Stimulated activated CD4-positive, alpha-beta T cell treated with anti-CD3 and anti-CD28 coated beads, Interleukin-2, amount 100 ng/mL, for 4 hours (primary cell): ENCODE measurements around the gene PIP5KL1.

Experiments used
- DNase-seq: peaks from one replicate; pipeline ENCODE4 v3.0.0-alpha.2; 2020; ENCODE audit warnings: low read depth

The PIP5KL1 gene, protein sequence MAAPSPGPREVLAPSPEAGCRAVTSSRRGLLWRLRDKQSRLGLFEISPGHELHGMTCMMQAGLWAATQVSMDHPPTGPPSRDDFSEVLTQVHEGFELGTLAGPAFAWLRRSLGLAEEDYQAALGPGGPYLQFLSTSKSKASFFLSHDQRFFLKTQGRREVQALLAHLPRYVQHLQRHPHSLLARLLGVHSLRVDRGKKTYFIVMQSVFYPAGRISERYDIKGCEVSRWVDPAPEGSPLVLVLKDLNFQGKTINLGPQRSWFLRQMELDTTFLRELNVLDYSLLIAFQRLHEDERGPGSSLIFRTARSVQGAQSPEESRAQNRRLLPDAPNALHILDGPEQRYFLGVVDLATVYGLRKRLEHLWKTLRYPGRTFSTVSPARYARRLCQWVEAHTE

GRCh38 chr9:127930231-127931091 lies at the start of gene PIP5KL1:
Gene PIP5KL1, minus strand, starts transcription at chr9:127930777. Its CDS starts 25 bp downstream, at chr9:127930752.
- peak; percentile 41 for DNase-seq

DNA sequence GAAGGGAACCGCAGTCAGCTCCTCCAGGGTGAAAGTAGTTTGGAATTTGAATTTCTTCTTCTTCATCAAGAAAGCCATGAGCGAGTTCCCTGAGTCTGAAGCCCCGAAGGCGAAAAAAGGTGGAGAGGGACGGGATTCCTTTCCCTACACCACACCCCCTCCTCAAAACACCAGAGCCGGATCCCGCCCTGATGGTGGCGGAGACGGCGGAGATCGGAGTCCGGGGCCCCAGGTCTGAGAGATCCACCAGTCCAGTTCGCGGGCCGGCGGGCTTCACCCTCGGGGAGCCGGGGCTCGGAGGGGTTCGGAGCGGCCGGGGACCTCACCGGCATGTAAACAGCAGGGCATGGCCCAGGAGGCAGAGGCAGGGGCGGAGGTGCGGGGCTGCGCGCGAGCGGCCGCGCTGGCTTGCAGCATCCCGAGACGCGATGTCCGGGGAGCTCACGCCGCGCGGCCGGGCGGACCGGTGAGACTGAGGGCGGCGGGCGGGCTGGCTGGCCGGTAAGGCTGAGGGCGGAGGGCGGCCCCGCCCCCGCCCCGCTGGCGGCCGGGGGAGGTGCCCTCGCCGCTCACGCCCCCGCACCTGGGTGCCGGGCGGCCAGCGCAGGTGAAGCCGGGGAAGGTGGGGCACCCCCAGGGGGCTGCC lies 49.6 kb upstream of the PIP5KL1 start:
- no peak for DNase-seq

GRCh38 chr9:127979333-127980059 lies 48.9 kb upstream of the PIP5KL1 start:
- no peak for DNase-seq

- DNase-seq = no peak
Measured at GRCh38 chr9:127979015-127979332, 48.4 kb upstream of the PIP5KL1 start.

- no peak for DNase-seq
Measured at GRCh38 chr9:127977884-127978647, 47.5 kb upstream of the PIP5KL1 start.

DNA sequence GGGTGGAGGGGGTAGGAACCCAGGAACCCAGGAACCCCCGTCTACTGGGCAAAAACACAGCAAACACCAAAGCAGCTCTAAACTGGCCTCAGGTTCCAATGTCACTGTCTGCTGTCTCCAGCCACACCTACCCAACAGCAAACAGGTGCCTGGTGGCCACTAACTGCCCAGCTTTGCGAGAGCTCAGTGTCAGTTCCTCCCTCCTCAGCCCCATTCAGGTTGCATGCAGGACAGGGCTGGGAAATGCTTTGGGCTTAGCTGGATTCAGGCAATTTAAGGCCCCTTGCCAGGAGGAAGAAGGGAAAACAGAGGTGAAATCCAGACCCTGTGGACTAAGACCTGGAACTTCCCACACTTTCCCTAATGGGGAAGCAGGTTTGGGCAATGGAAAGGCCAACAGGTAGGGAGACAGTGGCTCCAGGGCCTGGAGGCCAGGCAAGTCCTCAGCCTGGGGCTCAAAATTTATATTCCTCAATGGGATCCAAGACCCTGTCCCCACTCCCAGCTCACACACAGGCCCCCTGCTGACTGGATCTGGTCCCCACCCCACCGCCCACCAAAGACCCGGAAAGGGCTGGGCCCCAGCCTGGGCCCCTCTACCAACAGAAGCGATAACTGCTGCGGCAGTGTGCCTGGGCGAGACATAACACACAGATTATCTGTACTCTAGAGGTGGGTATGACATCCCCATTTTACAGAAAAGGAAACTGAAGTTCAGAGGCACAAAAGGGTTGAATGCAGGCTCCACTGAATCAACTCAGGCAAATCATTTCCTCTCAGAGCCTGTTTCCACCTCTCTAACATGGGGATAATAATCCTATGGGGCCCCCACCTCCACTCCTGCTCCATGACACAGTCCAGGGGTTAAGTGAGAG lies 46.7 kb upstream of the PIP5KL1 start:
- DNase-seq = no peak

- no peak for DNase-seq
Measured at GRCh38 chr9:127976498-127976897, 45.9 kb upstream of the PIP5KL1 start.

- no peak for DNase-seq
Measured at GRCh38 chr9:127975376-127976315, 45.1 kb upstream of the PIP5KL1 start.

DNA sequence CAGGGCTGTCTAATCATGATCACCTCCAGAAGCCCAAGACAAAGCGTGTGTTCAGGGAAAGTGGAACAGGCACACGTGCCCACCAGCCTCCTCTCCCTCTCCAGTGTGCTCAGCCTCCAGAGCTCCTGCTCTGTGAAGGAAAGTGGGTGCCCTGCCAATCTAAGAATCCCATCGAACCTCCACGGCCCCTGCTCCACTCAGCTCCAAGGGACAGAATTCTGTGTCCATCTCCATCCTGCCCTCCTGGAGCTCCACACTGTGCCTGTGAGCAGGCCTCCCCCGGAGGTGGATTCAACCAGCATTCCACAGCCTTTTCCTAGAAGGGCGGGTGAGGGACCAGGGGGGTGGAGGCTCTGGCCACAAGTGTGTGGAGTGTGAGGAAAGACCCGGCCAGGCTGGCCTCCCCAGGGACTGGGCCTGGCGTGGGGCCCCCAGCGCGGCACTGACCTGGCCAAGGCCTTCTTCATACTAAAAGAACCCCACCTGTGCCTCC lies 44.2 kb upstream of the PIP5KL1 start:
- DNase-seq = no peak

DNA sequence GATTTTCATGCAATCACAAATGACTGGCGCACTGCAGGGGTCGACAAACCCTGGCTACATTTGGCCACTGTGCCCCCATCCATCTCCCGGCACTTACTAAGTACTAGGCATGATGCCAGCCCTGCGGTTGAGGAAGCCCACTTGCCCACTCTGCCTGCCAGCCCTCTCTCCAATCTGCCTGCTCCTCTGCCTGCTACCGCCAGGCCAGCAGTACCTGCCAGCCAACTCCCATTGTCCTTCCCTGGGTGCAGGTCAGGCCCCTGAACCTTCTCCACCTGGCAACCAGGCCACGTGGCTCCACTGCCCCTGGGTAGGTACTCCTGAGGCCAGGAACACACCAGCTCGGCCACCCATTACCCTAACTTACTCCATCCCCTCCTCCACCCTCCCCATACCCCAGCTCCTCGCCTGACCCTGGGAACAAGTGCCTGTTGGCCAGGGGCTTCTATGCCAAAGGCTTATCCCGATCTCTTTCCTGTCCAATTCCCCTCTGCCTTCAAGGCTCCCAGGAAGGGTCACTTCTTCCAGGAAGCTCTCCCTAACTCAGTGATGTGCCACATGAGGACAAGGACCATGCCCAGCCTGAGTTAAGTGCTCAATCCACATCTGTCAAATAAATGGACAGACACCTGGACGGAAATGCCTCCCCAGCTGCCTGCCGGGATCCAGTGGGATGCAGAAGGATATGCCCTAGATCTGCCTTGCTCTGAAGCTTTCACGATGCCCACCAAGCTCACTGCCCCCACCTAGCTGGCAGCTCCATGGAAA lies 43.6 kb upstream of the PIP5KL1 start:
- no peak for DNase-seq

DNA sequence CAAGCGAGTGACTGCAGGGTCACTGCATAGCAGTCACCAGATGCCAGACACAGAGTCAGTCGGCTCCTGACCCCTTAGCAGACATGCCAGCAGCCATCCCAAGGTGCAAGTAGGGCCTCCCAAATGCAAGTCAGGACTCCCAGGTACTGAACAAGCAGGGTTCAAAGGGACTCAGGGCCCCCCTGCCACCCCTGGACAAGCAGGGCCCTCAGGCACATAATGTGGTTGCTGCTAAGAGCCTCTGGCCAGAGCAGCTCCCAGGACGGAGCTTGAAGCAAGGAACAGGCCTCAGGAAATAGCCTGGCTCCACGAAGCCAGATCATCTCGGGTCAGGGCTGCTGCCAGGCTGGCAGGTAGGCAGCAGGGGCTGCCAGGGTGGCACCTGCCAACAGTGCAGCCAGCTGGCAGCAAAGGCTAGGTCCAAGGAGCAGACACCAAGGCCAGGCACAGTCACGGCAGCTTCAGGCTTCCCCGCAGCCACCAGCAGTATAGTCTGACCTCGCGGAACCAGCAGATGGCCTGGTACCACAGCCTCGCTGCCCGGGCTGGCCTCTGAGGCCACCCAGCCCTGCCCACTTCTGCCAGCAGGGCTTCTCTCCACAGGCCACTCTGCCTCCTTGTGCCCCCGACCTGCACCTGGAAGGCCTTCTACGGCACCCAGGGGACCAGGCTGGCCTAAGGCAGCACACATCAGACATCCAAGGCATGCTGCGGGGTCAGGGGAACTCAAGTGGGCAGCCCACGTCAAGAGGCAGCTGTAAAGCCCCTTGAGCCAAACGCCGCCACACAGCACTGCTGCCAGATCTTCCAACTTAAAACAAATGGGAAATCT lies 42.8 kb upstream of the PIP5KL1 start:
- DNase-seq = no peak

DNA sequence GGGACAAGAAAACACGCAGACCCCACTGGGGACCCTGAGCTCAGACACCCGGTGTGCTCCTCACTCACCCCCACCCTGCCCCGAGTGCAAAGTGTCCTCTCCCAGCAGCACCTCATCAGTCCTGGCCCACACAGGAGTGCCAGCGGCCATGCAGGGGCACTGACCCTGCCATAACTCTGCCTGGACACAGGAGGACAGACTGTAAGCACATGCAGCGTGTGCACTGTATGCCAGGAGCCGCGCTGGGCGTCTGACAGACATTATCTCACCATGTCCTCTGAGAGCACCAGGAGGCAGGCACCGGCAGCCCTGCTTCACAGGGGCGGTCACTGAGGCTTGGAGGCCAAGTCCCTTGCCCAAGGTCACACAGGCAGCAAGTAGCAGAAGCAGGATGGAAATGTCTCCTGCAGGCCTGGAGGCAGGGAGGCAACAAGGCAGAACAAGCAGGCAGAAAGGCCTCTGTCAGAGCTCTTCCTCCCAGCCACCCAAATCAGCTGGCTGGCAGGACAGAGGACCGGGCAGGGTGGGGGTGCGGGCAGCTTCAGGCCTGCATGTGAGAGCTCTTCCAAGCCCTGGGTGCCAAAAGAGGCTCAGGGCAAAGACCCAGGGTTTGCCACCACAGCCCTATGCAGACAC lies 41.8 kb upstream of the PIP5KL1 start:
- DNase-seq = no peak

DNA sequence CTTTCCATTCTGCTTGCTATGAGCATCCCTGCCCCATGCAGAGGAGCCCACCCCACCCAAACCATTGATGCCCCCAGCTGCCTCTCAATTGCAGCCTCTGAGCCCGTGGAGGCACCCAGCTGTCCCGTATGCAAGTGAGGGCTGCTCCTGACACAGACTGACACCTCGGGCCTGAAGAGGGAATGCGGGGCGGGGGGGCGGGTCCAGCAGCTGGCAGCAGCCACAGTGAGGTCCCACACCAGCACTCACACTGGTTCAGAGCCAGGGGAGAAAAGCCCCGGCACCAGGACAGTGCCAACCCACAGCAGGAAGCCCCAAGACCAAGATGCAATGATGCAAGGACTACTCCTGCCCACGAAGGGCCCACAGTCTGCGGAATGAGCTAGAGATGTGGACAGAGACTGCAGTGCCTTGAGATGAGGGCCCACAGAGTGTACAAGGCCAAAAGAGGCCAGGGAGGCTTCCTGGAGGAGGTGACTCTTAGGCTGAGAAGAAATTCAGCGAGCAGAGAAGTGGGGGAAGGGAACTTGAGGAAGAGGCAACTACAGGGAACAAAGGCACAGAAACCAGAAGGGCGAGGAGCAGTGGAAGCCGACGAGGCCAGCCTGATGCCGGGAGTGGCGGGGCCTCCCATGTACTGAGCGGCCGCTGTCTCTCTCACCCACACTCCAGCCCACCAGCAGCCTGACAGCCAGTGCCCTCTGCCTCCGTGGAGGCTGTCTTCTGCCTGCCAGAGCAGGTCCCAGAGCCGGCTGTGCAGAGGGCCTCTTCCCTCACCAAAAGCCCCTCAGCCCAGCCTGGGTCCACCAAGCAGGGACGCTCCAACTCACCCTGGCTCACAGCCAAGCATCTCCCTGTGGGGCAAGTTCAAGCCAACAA lies 41.0 kb upstream of the PIP5KL1 start:
- no peak for DNase-seq

DNA sequence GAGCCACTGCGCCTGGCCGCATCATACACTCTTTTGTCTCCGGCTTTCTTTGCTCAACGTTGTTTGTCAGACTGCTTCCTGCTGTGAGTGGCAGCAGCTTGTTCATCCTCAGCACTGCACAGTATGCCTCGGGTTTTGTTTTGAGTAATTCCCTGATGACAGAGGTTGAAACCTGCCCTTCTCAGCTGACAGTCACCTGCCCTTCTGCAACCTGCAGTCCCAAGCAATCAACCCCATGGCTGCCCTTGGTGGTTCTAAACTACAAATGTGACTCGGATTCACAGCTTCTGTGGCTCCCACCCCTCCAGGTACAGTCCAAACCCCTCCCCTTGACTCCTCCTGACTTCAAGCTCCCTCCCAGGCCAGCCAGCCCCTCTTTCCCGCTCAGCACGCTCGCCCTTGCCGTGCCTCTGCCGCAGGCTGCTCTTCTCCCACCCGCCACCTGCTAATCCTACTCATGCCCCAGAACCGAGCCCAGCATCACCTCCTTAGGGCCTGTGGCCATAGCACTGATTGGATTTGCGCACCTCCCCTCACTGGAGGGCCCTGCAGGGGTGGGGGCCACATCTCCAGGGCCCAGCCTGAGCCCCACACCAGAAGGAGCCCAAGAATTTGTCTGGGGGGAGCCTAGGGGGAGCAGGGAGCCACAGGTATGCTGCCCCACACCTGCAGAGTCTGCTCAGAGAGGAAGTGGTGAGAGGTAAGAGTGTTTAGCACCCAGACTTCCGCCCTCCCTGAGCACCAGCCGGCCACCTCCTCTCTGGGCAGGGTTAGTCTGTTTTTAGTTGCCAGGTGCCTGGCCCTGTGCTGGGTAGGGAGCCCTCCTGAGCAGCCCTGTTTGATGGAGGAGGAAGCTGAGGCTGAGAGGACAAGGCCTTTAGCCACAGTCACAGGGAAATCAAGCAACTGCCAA lies 40.1 kb upstream of the PIP5KL1 start:
- DNase-seq = peak; percentile 53
